Endothelial cell of umbilical vein (primary cell): Measurements from ENCODE around the gene LIN28B. TPM values are rescaled to one million over a fixed set of nuclear protein-coding genes. Genes with fewer than 3 reads are reported as not detected.

Experiments used
- BruUV-seq: library from RNA; stranded (reverse); fragments of 400-500 nt; replicated peaks from 2 replicates; lab custom pipeline; 2021; lab: Mats Ljungman, UMichigan
- CTCF ChIA-PET: fragments of 300-600, 350-600 bp; sonication (Branson Sonifier 250); formaldehyde crosslinking; loops from one replicate; lab custom pipeline; 2021; ENCODE audit warnings: antibody characterized with exemption, inconsistent platforms; lab: Charles Lee
- POLR2A ChIA-PET: fragments of 300-600, 350-600 bp; sonication (Branson Sonifier 250); formaldehyde crosslinking; loops from one replicate; lab custom pipeline; 2021; ENCODE audit warnings: antibody characterized with exemption, inconsistent platforms; lab: Charles Lee
- DNase-seq: peaks from one replicate; pipeline ENCODE4 v3.0.0-alpha.2; 2011; ENCODE audit warnings: low read depth, low spot score
- FAIRE-seq: peaks from 2 replicates; lab custom pipeline; 2011; peaks lifted over from hg19 to GRCh38; lab: Jason Lieb, UNC
- H2AFZ ChIP-seq: 2 replicates; pipeline ENCODE4 v1.6.0; 2012; ENCODE audit warnings: low read depth, low read length, control low read depth, inconsistent platforms
- H3K27ac ChIP-seq: 2 replicates; pipeline ENCODE4 v1.5.1; 2011; ENCODE audit warnings: low read depth, mild to moderate bottlenecking, control low read depth, low read length, moderate library complexity; ENCODE audit not compliant: insufficient read depth
- H3K27me3 ChIP-seq, 2 experiments: 2 replicates each; pipeline versions ENCODE4 v1.6.0 to v1.6.1; 2011; ENCODE audit warnings: low read length in 2 of 2, mixed read lengths in 1 of 2; ENCODE audit not compliant: control insufficient read depth in 2 of 2, insufficient read depth in 2 of 2
- H3K36me3 ChIP-seq, 2 experiments: 2 replicates in 1 of 2; 3 replicates in 1 of 2; pipeline ENCODE4 v1.5.1; 2011; ENCODE audit warnings: low read length in 2 of 2, mild to moderate bottlenecking in 1 of 2, moderate library complexity in 1 of 2; ENCODE audit not compliant: control insufficient read depth in 2 of 2, insufficient read depth in 2 of 2; ENCODE audit errors: extremely low read depth in 1 of 2
- H3K4me1 ChIP-seq: 3 replicates; pipeline ENCODE4 v1.5.1; 2011; ENCODE audit warnings: mild to moderate bottlenecking, low read length; ENCODE audit not compliant: control insufficient read depth, insufficient read depth; ENCODE audit errors: extremely low read depth
- H3K4me2 ChIP-seq: 2 replicates; pipeline ENCODE4 v1.6.1; 2011; ENCODE audit warnings: low read length, control low read depth, mixed read lengths; ENCODE audit not compliant: insufficient read depth
- H3K4me3 ChIP-seq, 3 experiments: fragments of 200-600 bp in 1 of 3; sonication (generic), shearing (Covaris generic) in 1 of 3; replicated peaks in 1 of 3; 2 replicates each; pipeline ENCODE4 v1.5.1; 2011 to 2016; ENCODE audit warnings: control low read depth in 3 of 3, low read length in 3 of 3, mild to moderate bottlenecking in 2 of 3, inconsistent platforms in 1 of 3, low read depth in 1 of 3, moderate library complexity in 1 of 3; ENCODE audit not compliant: insufficient read depth in 1 of 3
- H3K79me2 ChIP-seq: 2 replicates; pipeline ENCODE4 v1.6.0; 2012; ENCODE audit warnings: low read length, inconsistent platforms; ENCODE audit not compliant: control insufficient read depth, insufficient read depth
- H3K9ac ChIP-seq: replicated peaks from 2 replicates; pipeline ENCODE3; 2011; ENCODE audit warnings: low read length, control low read depth; ENCODE audit not compliant: insufficient read depth; ENCODE audit errors: extremely low read depth
- H3K9me1 ChIP-seq: replicated peaks from 3 replicates; pipeline ENCODE4 v1.6.0; 2011; ENCODE audit warnings: mild to moderate bottlenecking, low read length; ENCODE audit not compliant: control insufficient read depth, insufficient read depth; ENCODE audit errors: extremely low read depth
- H3K9me3 ChIP-seq: replicated peaks from 2 replicates; pipeline ENCODE4 v1.5.1; 2012; ENCODE audit warnings: low read length, inconsistent platforms; ENCODE audit not compliant: control insufficient read depth, insufficient read depth
- H4K20me1 ChIP-seq: replicated peaks from 2 replicates; pipeline ENCODE3; 2011; ENCODE audit warnings: mild to moderate bottlenecking, low read length; ENCODE audit not compliant: control insufficient read depth, insufficient read depth; ENCODE audit errors: extremely low read depth
- CTCF ChIP-seq, 2 donors: IDR thresholded peaks; 1 replicate in 1 of 2; 2 replicates in 1 of 2; pipeline ENCODE4 v1.5.1; 2011; ENCODE audit warnings: low read length in 2 of 2, mild to moderate bottlenecking in 2 of 2, moderate library complexity in 2 of 2, control low read depth in 1 of 2, inconsistent platforms in 1 of 2, low read depth in 1 of 2; ENCODE audit not compliant: insufficient read depth in 1 of 2; ENCODE audit errors: extremely low read depth in 1 of 2
- EZH2 ChIP-seq: IDR thresholded peaks from 2 replicates; pipeline ENCODE4 v1.6.1; 2012; ENCODE audit warnings: borderline replicate concordance, low read depth, mild to moderate bottlenecking, moderate library complexity, low read length, inconsistent platforms; ENCODE audit not compliant: severe bottlenecking
- FOS ChIP-seq: IDR thresholded peaks from 2 replicates; pipeline ENCODE4 v1.6.1; 2011; ENCODE audit warnings: mild to moderate bottlenecking, low read length, moderate library complexity, borderline replicate concordance; ENCODE audit not compliant: insufficient read depth
- GATA2 ChIP-seq: IDR thresholded peaks from 2 replicates; pipeline ENCODE4 v1.7.0; 2011; ENCODE audit warnings: low read depth, mild to moderate bottlenecking, moderate library complexity, mixed read lengths, low read length; ENCODE audit not compliant: insufficient read length, insufficient read depth
- JUN ChIP-seq: IDR thresholded peaks from 2 replicates; pipeline ENCODE4 v1.6.1; 2011; ENCODE audit warnings: borderline replicate concordance, low read depth; ENCODE audit not compliant: insufficient read length, insufficient read depth
- MAX ChIP-seq: IDR thresholded peaks from 2 replicates; pipeline ENCODE4 v1.6.1; 2011; ENCODE audit not compliant: insufficient read depth, insufficient read length
- MYC ChIP-seq: IDR thresholded peaks from one replicate; pipeline ENCODE4 v1.6.1; 2011; ENCODE audit warnings: mild to moderate bottlenecking, low read depth, low read length
- POLR2A ChIP-seq: IDR thresholded peaks from 2 replicates; pipeline ENCODE4 v1.6.1; 2012; ENCODE audit warnings: low read depth, mild to moderate bottlenecking, control low read depth, low read length
- POLR2AphosphoS5 ChIP-seq: IDR thresholded peaks from 2 replicates; pipeline ENCODE4 v1.6.1; 2012; ENCODE audit warnings: low read depth, mild to moderate bottlenecking, control low read depth, low read length, moderate library complexity; ENCODE audit not compliant: insufficient read depth
- dilution Hi-C: fragments of 300-500 bp; cut with MboI; formaldehyde crosslinking; loops from one replicate; pipeline ENCODE4 v1.15.0; 2019; ENCODE audit warnings: low sequenced_read_pairs; ENCODE audit not compliant: extremely low pct_ligation_motif_present
- intact Hi-C: fragments of 100-400 bp; cut with micrococcal nuclease; formaldehyde crosslinking; loops from one replicate; pipeline ENCODE4 v1.10.0; 2022
- polyA plus RNA-seq, 4 experiments: library from polyadenylated mRNA; depleted of rRNA in 3 of 4; stranded (reverse) in 3 of 4; unstranded in 1 of 4; fragments of >200 nt; gene quantifications; 2 replicates each; pipeline versions ENCODE4 v1.2.1 to v1.2.3, GENCODE V29; 2011 to 2012; ENCODE audit warnings: missing spikeins in 1 of 4
- total RNA-seq: library from RNA; stranded (reverse); gene quantifications from 2 replicates; pipeline ENCODE4 v1.2.3, GENCODE V29; 2021

Gene LIN28B
- total and polyA plus RNA-seq, 2 donors (not counting 3 experiments of a cell fraction or from before 2014, with no cell fraction given), result not detected

GRCh38 chr6:105094133-105094640 is 137.3 kb downstream of the LIN28B start:
- no peaks in the 10 kb centered on the region for H4K20me1 ChIP-seq
- H3K4me1 ChIP-seq, result no peaks in the 10 kb centered on the region
- no peak overlapping the region for H3K27ac ChIP-seq
- DNase-seq (no peak), FAIRE-seq (no peak)
- H3K27me3 ChIP-seq, result no peaks in the 10 kb centered on the region
- no peak overlapping the region for H3K4me3 ChIP-seq
- H3K4me2 ChIP-seq, result no peak overlapping the region
- TF ChIP-seq POLR2AphosphoS5 (no peak), POLR2A (no peak), MAX (no peak), JUN (no peak), GATA2 (no peak), FOS (no peak), CTCF (IDR thresholded peaks at IDR 0.05; ENCODE audit: extremely low read depth in 1 of 2, insufficient read depth in 1 of 2, low read depth in 1 of 2, low read length in 2 of 2) (no peak), EZH2 (no peak), MYC (no peak)
- ChIA-PET POLR2A (no interaction called here), CTCF (interaction anchor here (1.3 to 2.1 kb wide), 2 partner anchors 269 to 309 kb away, joined by 3 to 7 read pairs; partner anchors contain the start of gene PREP)
- intact Hi-C loops, result no loop called here
- H3K9ac ChIP-seq, result no peak overlapping the region
- no peaks in the 10 kb centered on the region for H3K9me1 ChIP-seq
- BruUV-seq, result no TSS peak
- H3K9me3 ChIP-seq, result no peaks in the 10 kb centered on the region
- no peaks in the 10 kb centered on the region for H3K79me2 ChIP-seq
- no peaks in the 10 kb centered on the region for H3K36me3 ChIP-seq
- no peak overlapping the region for H2AFZ ChIP-seq
- dilution Hi-C loops, result loop anchor here (25.0 kb wide), 1 partner anchor 318 kb away; the partner anchor contains the start of gene PREP
